Tibial artery (tissue), 4 donors: ENCODE data around the gene BRINP2.

Source experiments
- DNase-seq, 2 donors: peaks; one replicate each; pipeline ENCODE4 v3.0.0-alpha.2; 2019
- H3K27ac ChIP-seq, 2 donors: fragments of 200-600 bp; sonication (generic) in 1 of 2; 1 replicate in 1 of 2; 2 replicates in 1 of 2; pipeline ENCODE4 v1.5.1; 2018 to 2019; ENCODE audit warnings: mild to moderate bottlenecking in 1 of 2
- H3K27me3 ChIP-seq, 2 donors: fragments of 200-600 bp; sonication (generic) in 1 of 2; one replicate each; pipeline versions ENCODE4 v1.5.1 to v1.6.0; 2016 to 2019
- H3K36me3 ChIP-seq, 3 donors: fragments of 200-600 bp; sonication (generic) in 2 of 3; one replicate each; pipeline ENCODE4 v1.5.1; 2016 to 2019; ENCODE audit warnings: mild to moderate bottlenecking in 2 of 3
- H3K4me1 ChIP-seq, 4 donors: fragments of 200-600 bp; sonication (generic) in 2 of 4; 1 replicate in 3 of 4; 2 replicates in 1 of 4; pipeline ENCODE4 v1.5.1; 2016 to 2019
- H3K4me3 ChIP-seq, 2 donors: fragments of 200-600 bp; sonication (generic) in 1 of 2; 1 replicate in 1 of 2; 2 replicates in 1 of 2; pipeline ENCODE4 v1.5.1; 2018 to 2019; ENCODE audit warnings: mild to moderate bottlenecking in 2 of 2
- H3K9me3 ChIP-seq, 3 donors: fragments of 200-600 bp; sonication (generic) in 1 of 3; one replicate each; pipeline ENCODE4 v1.5.1; 2016 to 2019
- intact Hi-C: fragments of 100-400 bp; cut with DNase I; formaldehyde crosslinking; loops from one replicate; pipeline ENCODE4 v1.15.0; 2023; ENCODE audit warnings: low total_unique reads
- TF ChIP-seq, protein P1 (sequence below), 2 experiments: fragments of 200-600 bp in 1 of 2; fragments of 450-650 bp in 1 of 2; IDR thresholded peaks; one replicate each; pipeline ENCODE4 v1.5.1; 2017 to 2019; ENCODE audit warnings: antibody characterized with exemption in 2 of 2, mild to moderate bottlenecking in 1 of 2, moderate library complexity in 1 of 2

Gene BRINP2

DNA sequence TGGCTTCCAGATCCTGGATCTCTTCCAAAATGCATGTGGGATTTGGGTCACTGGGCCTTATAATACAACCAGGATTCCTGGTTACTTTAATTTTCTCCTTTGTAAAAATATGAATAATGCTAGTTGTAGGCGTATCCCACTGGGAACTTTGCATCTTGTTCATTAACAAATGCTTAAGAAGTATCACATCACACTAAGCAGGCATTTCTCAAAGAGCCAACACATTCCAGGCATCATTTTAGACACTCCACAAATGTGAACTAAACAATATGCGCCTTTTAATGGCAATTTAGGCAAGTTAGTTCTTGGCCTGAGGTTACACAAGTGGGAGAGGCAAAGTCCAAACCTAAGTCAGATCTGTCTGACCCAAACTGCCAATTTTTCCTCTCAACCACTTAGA lies 15.9 kb downstream of the BRINP2 start:
- DNase-seq = no peak
- TF ChIP-seq, protein P1, sequence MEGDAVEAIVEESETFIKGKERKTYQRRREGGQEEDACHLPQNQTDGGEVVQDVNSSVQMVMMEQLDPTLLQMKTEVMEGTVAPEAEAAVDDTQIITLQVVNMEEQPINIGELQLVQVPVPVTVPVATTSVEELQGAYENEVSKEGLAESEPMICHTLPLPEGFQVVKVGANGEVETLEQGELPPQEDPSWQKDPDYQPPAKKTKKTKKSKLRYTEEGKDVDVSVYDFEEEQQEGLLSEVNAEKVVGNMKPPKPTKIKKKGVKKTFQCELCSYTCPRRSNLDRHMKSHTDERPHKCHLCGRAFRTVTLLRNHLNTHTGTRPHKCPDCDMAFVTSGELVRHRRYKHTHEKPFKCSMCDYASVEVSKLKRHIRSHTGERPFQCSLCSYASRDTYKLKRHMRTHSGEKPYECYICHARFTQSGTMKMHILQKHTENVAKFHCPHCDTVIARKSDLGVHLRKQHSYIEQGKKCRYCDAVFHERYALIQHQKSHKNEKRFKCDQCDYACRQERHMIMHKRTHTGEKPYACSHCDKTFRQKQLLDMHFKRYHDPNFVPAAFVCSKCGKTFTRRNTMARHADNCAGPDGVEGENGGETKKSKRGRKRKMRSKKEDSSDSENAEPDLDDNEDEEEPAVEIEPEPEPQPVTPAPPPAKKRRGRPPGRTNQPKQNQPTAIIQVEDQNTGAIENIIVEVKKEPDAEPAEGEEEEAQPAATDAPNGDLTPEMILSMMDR (IDR thresholded peaks at IDR 0.05) = no peak
- H3K36me3 ChIP-seq = no peaks in the 10 kb centered on the region
- H3K27ac ChIP-seq = no peak overlapping the region
- intact Hi-C loops = no loop called here
- peaks cover 0 to 7% of the 10 kb centered on the region in 2 donors for H3K27me3 ChIP-seq
- H3K9me3 ChIP-seq = no peaks in the 10 kb centered on the region
- H3K4me1 ChIP-seq = peaks cover 0 to 4% (median 2%) of the 10 kb centered on the region in 4 donors
- no peak overlapping the region for H3K4me3 ChIP-seq

DNA sequence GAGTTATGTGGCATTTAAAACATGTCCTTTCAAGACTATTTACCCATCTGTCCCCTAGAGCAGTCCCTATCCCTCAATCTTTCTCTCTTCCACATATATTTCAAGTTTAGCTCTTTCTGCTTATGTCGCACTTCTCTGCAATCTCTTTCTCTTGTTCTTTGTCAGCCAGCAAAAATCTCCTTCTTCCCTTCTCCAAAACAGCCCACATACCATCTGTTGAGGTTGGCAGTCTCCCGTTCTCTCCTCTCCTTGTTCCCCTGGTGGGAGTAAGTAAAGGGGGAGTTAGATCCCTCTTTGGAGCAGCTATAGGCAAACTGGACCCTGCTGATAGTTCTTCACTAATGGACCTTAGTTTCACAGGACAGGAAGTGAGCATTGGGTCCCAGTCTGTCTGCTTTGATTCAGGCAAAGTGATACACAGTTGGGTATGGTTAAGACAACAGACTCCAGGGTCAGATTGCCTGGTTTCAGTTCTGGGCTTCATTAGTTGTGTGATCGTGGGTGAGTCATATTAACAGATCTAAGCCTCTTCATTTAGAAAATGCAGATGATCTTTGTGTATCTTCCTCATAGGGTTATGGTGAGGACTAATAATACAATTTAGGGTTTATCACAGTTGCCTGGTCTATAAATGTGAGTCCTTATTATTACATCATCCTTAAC lies 19.7 kb downstream of the BRINP2 start:
- H3K9me3 ChIP-seq = no peaks in the 10 kb centered on the region
- DNase-seq = no peak

DNA sequence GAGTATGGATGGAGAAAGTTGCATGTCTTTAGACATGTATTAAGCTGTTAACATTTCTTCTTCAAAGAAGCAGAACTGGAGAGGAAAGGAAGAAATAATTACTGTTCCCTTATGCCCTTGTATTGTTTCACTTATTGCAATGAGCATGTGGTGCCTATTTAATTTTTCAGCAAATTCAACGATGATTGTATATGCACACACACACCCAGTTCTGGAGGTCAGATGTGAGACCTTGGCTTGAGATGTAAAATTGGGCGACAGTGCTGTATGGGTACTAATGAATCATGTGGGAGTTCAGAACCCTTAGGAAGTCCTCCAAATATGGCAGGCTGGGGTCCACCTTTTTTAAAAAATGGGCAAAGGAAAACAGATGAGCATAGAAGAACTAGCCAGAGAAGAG lies 27.5 kb downstream of the BRINP2 start:
- TF ChIP-seq, protein P1 (IDR thresholded peaks at IDR 0.05) = no peak

More for the DNA sequence above, 19.7 kb downstream of the BRINP2 start:
- Histone ChIP-seq H3K27ac (no peak overlapping the region), H3K36me3 (no peaks in the 10 kb centered on the region), H3K4me3 (no peak overlapping the region), H3K27me3 (peaks cover 0 to 7% of the 10 kb centered on the region in 2 donors), H3K4me1 (peaks cover 0 to 4% (median 0%) of the 10 kb centered on the region in 4 donors)
- TF ChIP-seq, protein P1 (IDR thresholded peaks at IDR 0.05) = no peak
- intact Hi-C loops = no loop called here

DNA sequence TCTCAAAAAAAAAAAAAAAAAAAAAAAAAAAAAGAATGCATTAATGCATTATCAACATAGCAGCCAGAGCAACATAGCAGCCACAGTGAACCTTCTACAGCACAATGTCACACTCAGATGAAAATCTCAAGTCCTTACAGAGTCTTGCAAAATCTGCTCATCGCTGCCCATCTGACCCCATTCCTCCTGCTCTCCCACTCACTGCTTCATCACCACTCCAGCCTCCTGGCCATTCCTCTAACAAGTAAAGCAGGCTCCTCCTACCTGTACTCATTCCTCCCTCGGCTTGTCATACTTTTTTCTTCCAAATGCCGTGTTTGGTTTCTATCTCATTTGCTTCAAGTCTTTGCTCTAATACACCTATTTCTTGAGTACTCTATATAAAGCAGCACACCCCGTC lies 29.5 kb downstream of the BRINP2 start:
- DNase-seq = no peak
- TF ChIP-seq, protein P1 (IDR thresholded peaks at IDR 0.05) = no peak
- no peaks in the 10 kb centered on the region for H3K27me3 ChIP-seq

More for the DNA sequence above, 27.5 kb downstream of the BRINP2 start:
- no peaks in the 10 kb centered on the region for H3K36me3 ChIP-seq
- H3K4me3 ChIP-seq = no peak overlapping the region
- DNase-seq = no peak
- no peaks in the 10 kb centered on the region for H3K27me3 ChIP-seq
- intact Hi-C loops = no loop called here
- no peaks in the 10 kb centered on the region for H3K9me3 ChIP-seq
- no peak overlapping the region for H3K27ac ChIP-seq
- H3K4me1 ChIP-seq = peaks cover 0 to 6% (median 0%) of the 10 kb centered on the region in 4 donors

DNA sequence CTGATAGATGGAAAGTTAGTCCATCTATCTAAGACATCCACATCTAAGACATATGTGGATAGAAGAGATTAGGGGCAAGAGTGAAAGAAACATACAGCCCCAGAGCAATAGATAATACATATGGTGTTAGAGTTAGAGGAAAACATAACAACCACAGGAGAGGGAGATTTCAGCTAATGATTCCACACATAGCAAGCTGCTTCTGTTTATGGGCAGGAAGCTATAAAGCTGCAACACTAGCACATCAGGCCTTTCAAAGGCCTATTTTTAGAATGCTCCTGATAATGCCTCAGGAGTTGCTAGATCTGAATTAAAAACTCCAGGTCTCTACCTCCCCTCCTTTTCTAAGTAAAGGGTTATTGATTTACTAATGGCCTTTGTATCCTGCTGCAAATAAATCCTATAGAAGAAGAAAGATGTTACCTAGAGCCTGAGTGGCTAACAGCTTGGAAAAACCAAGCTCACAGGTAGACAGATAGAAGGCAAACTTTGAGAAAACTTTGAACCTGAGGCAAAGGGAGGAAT lies 36.1 kb downstream of the BRINP2 start:
- no peak overlapping the region for H3K27ac ChIP-seq
- intact Hi-C loops = no loop called here

More for the DNA sequence above, 29.5 kb downstream of the BRINP2 start:
- H3K27ac ChIP-seq = no peak overlapping the region
- H3K9me3 ChIP-seq = no peaks in the 10 kb centered on the region
- no peak overlapping the region for H3K4me3 ChIP-seq
- intact Hi-C loops = no loop called here
- no peaks in the 10 kb centered on the region for H3K36me3 ChIP-seq
- peaks cover 0 to 4% (median 0%) of the 10 kb centered on the region in 4 donors for H3K4me1 ChIP-seq

More for the DNA sequence above, 36.1 kb downstream of the BRINP2 start:
- TF ChIP-seq, protein P1 (IDR thresholded peaks at IDR 0.05) = no peak
- Histone ChIP-seq H3K9me3 (no peaks in the 10 kb centered on the region), H3K4me3 (no peak overlapping the region), H3K36me3 (no peaks in the 10 kb centered on the region), H3K27me3 (no peaks in the 10 kb centered on the region), H3K4me1 (peaks cover 0 to 9% (median 0%) of the 10 kb centered on the region in 4 donors)
- no peak for DNase-seq
